GM19351 (cell line): ENCODE data around the gene ZNF605.
"Not testable (repeated sequence)": the region's sequence is repeated elsewhere in the genome, so short reads cannot be mapped to it uniquely, and the experiment has no call there.

ENCODE experiments used
- ATAC-seq: cut with Tn5 transposase; IDR thresholded peaks from one replicate; pipeline ENCODE4 v1.9.1; 2021; ENCODE audit warnings: mild to moderate bottlenecking, moderate library complexity; ENCODE audit not compliant: unreplicated experiment

ZNF605 gene

GRCh38 chr12:132949936-132950837, 5.9 kb downstream of the ZNF605 start:
- ATAC-seq = no peak

DNA sequence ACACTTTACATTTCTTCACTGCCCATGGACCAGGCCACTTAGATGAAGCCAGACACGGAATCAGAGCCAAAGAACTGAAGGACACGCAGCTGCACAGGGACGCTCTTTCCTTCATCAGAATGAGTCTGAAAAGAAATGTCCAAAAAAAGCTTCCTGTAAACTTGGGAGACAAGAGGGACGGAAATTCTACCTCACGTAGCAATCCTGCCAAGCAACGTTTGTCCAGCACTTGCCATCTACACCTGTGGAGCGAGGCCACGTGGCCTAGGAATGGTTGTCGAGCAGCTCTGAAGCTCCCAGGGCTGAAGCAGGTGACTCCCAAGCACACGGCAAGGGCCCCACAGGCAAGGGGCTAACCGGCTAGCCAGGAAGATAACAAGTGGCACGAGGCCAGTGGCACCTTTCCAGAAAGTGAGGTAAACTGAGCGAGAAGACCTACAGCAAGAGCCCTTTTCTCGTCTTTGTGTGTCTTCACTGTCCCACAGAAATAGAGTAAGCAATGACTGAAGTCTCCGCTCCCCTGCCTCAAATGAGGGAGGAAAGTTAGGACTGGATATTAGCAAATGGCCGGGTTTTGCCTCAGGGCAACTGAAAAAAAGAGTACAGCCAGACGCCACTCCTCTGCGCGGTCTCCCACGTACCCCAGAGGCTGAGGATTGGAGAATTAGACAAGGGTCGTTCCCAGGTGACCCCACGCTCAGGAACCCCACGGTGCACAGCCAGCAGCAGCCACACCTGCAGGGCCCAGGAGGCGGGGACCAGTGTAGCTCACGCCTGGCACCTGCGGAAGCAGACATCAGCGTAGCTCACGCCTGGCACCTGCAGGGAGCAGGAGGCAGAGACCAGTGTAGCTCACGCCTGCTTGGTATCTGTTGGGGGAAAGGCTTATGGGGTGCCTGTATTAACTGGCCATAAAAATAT, 7.7 kb downstream of the ZNF605 start:
- no peak for ATAC-seq

DNA sequence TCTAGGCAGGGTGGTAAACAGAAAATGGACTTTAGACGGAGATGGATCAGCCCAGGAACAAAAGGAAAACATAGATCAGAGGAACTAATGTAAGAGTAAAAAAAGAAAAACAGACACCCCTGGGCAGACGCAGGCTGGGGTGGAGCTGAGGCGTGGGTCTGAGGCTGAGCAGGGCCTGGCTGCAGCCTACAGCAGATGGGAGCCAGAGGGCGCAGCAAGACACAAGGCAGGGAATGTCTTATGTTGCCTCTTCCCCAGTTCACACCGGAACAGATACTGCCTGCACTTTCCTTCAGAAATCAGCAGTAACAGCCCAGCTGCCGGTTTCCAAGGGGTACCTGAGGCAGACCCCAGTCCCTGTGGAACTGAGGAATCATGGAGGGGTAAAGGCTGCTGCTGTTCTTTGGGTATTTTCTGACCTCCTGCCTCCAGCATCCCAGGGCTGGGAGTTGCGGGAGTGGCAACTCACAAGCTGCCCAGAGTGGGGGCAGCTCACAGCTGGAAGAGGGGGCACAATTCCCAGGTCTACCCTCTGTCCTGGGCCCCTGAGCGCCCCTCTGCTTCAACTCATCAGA, 9.8 kb downstream of the ZNF605 start:
- no peak for ATAC-seq

- no peak for ATAC-seq
These were observed 10.3 kb downstream of the ZNF605 start for GRCh38 chr12:132945806-132946205.

- ATAC-seq = no peak
These were observed 13.5 kb downstream of the ZNF605 start for GRCh38 chr12:132942611-132943010.

GRCh38 chr12:132941336-132941954, 14.7 kb downstream of the ZNF605 start:
- no peak for ATAC-seq

- no peak for ATAC-seq
These were observed 15.9 kb downstream of the ZNF605 start for GRCh38 chr12:132940071-132940719.

GRCh38 chr12:132938807-132939206, 17.3 kb downstream of the ZNF605 start:
- not testable (repeated sequence) for ATAC-seq

DNA sequence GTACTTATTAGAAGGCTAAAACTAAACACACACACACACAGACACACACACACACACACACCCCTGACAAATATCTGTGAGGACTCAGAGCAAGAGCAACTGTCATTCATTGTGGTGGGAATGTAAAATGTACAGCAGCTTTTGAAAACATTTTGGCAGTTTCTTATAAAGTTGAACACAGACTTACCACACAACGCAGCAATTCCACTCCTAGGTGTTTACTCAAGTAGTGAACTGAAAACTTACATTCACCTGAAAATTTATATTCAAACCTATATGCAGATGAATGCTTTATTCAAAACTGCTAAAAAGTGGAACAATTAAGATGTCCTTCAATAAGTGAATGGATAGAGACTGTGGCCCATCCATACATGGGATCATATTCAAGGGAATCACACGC, 18.6 kb downstream of the ZNF605 start:
- no peak for ATAC-seq

DNA sequence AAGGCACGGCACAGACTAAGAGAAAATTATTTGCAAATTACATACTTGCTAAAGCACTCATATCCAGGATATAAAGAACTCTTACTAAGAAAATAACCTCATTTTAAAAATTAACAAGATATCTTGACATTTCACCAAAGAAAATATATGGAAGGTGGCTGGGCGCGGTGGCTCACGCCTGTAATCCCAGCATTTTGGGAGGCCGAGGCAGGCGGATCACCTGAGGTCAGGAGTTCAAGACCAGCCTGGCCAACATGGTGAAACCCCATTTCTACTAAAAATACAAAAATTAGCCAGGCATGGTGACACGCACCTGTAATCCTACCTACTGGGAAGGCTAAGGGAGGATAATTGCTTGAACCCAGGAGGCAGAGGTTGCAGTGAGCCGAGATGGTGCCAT, 19.2 kb downstream of the ZNF605 start:
- ATAC-seq = not testable (repeated sequence)

- ATAC-seq = no peak
These were observed 19.9 kb downstream of the ZNF605 start for GRCh38 chr12:132936163-132936562.

- ATAC-seq = no peak
These were observed 29.7 kb downstream of the ZNF605 start for GRCh38 chr12:132926415-132926833.

DNA sequence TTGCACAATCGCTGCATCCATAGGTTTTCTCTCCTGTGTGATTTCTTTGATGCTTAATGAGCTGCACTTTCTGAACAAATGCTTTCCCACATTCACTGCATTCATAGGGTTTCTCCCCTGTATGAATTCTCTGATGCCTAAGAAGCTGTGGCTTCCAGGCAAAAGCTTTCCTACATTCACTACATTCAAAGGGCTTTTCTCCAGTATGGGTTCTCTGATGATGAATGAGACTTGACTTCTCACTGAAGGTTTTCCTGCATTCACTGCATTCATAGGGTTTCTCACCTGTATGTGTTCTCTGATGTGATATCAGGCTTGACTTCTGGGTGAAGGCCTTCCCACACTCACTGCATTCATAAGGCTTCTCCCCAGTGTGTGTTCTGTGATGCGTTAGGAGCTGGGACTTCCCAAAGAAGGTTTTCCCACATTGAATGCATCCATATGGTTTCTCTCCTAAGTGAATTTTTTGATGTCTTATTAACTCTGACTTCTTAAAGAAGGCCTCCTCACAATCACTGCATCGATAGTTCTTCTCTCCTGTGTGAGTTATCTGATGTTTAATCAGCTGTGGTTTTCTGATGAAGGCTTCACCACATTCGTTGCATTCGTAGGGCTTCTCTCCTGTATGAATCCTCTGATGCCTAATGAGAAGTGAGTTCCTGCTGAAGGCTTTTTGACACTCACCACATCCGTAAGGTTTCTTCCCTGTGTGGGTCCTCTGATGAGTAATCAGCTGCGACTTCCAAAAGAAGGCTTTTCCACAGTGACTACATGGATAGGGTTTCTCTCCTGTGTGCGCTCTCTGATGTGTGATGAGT, 30.3 kb downstream of the ZNF605 start:
- no peak for ATAC-seq

GRCh38 chr12:132924356-132924755, 31.8 kb downstream of the ZNF605 start:
- no peak for ATAC-seq

DNA sequence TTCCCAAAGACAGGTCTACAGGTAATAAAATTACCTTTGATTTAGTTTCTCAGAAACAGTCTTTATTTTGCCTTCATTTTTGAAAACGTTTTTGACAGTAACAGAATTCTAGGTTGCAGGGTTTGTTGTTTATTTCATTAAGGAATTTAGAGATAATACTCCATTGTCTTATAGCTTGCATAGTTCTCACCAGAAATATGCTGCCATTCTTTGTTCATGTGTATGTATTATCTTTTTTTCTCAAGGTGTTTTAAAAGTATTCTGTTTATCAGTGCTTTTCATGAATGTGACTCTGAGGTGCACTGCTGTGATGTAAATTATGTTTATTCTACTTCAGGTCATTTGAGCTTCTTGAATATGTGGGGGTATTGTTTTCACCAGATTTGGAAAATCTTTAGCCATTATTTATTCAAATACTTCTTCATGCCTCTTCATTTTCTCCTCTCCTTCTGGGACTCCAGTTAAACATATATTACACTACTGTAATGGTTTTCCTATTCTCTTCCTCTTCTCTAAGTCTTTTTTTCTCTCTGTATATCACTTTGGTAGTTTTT, 32.7 kb downstream of the ZNF605 start:
- no peak for ATAC-seq

GRCh38 chr12:132922676-132923075, 33.4 kb downstream of the ZNF605 start:
- no peak for ATAC-seq

GRCh38 chr12:132921685-132922084, 34.4 kb downstream of the ZNF605 start:
- ATAC-seq = no peak

DNA sequence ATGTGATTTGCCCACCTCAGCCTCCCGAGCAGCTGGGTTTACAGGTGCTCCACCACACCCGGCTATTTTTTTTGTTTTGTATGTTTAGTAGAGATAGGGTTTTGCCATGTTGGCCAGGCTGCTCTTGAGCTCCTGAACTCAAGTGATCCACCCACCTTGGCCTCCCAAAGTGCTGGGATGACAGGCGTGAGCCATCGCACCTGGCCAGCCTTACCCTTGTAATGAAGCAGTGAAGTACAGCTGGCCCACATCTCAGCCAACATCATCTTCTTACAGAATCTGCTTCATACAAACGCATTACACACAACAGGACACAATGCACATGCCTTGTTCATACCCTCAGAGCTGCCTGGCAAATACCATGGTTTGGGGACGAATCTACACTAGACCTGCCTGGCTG, 37.4 kb downstream of the ZNF605 start:
- no peak for ATAC-seq

DNA sequence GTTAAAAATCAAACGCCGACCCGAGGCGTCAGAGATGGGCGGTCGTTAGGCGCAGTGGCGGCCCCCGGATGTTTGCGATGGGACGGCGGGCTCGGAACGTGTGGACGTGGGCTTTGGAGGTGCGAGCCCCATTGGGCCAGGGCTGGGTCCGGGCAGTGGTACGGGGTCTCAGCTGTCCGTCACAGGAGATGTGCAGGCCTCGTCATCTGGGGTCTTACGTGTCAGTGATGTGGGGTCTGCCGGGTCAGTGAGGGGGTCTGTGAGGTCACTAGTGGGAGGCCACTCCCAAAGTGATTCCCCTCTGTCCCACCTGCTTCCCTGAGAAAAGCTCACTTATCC, 47.1 kb downstream of the ZNF605 start:
- ATAC-seq = no peak
